Measurements from ENCODE around the gene LAMP2. TPM values are rescaled to one million over a fixed set of nuclear protein-coding genes. Genes with fewer than 3 reads are reported as not detected.
A peak's percentile ranks its signal among the peaks of the same experiment; 100 is the strongest.

The LAMP2 gene
- total RNA-seq, 1 experiment from 2014 or later: 119 TPM

DNA sequence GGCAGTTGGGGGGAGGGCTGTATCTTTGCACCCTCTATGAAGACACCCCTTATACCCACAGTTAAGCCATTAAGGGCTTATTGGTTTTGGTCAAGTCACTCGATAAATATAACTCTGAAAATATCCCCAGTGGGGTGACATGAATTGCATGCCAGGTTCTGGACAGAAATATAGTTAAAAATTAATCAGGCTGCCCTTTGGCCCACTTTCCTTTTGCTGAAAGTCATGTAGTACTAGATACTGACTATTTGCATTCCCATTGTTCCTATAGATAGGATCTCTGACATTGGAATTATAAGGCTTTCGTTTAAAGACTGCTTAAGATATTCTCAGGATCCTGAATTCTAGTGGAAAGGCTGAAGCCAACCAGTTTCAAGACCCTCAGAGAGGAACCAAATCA lies 43.5 kb upstream of the LAMP2 start:
- Mint-ChIP-seq H3K9me3 (ENCODE audit: unreplicated experiment) (no peaks in the 10 kb centered on the region), H3K4me3 (ENCODE audit: unreplicated experiment) (no peak overlapping the region), H3K27me3 (ENCODE audit: insufficient read depth, unreplicated experiment) (no peaks in the 10 kb centered on the region), H3K36me3 (ENCODE audit: insufficient read depth, unreplicated experiment) (no peaks in the 10 kb centered on the region), H3K27ac (ENCODE audit: unreplicated experiment) (no peak overlapping the region), H3K4me1 (ENCODE audit: low read depth, unreplicated experiment) (peaks cover 6% of the 10 kb centered on the region)
- Histone ChIP-seq H3K4me3 (ENCODE audit: low read depth, low read length) (no peak overlapping the region), H3K27me3 (replicated peaks; ENCODE audit: control insufficient read depth, insufficient read depth, low read length) (no peaks in the 10 kb centered on the region), H3K9me3 (no peaks in the 10 kb centered on the region), H3K4me1 (peaks cover 28% of the 10 kb centered on the region), H3K36me3 (ENCODE audit: control insufficient read depth, insufficient read depth, low read length) (no peaks in the 10 kb centered on the region)
- CTCF ChIA-PET: no interaction called here
- peak in 1 of 2 experiments; percentile 39 for DNase-seq
- TF ChIP-seq, protein P1, sequence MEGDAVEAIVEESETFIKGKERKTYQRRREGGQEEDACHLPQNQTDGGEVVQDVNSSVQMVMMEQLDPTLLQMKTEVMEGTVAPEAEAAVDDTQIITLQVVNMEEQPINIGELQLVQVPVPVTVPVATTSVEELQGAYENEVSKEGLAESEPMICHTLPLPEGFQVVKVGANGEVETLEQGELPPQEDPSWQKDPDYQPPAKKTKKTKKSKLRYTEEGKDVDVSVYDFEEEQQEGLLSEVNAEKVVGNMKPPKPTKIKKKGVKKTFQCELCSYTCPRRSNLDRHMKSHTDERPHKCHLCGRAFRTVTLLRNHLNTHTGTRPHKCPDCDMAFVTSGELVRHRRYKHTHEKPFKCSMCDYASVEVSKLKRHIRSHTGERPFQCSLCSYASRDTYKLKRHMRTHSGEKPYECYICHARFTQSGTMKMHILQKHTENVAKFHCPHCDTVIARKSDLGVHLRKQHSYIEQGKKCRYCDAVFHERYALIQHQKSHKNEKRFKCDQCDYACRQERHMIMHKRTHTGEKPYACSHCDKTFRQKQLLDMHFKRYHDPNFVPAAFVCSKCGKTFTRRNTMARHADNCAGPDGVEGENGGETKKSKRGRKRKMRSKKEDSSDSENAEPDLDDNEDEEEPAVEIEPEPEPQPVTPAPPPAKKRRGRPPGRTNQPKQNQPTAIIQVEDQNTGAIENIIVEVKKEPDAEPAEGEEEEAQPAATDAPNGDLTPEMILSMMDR (IDR thresholded peaks at IDR 0.05; ENCODE audit: insufficient read depth in 1 of 2, low read depth in 1 of 2, low read length in 1 of 2, severe bottlenecking in 1 of 2, unreplicated experiment in 1 of 2): no peak
- POLR2A ChIA-PET: no interaction called here
- intact Hi-C loops (cut with micrococcal nuclease; ENCODE audit: unreplicated experiment): loop anchor here (5.0 kb wide), 3 partner anchors 50 to 260 kb away; partner anchors contain the start of genes CUL4B and MCTS1
- no TSS peak for BruUV-seq (replicated peaks)

DNA sequence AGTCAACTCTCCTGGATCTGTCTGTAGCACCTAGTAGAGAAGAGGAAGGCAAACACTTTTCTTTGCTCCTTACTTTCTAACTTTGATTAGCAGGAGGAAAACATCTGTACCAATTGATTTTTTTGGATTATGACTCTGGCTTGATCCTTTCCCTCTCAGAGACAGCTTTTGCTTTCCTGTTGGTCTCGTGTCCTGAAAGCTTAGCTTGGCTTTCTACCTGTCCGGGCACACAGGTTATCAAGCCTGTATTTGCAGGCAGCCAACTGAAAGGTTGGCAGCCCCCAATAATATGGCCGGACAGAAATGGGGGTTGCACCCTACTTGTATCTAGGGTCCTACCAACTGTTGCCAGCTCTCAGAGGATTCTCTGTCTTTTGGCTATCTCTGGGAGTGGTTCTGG lies 43.1 kb upstream of the LAMP2 start:
- Histone ChIP-seq H3K4me1 (peaks cover 28% of the 10 kb centered on the region), H3K4me3 (ENCODE audit: low read depth, low read length) (no peak overlapping the region), H3K27me3 (replicated peaks; ENCODE audit: control insufficient read depth, insufficient read depth, low read length) (no peaks in the 10 kb centered on the region), H3K36me3 (ENCODE audit: control insufficient read depth, insufficient read depth, low read length) (no peaks in the 10 kb centered on the region), H3K9me3 (no peaks in the 10 kb centered on the region)
- TF ChIP-seq, protein P1 (IDR thresholded peaks at IDR 0.05; ENCODE audit: insufficient read depth in 1 of 2, low read depth in 1 of 2, low read length in 1 of 2, severe bottlenecking in 1 of 2, unreplicated experiment in 1 of 2): no peak
- intact Hi-C loops (cut with micrococcal nuclease; ENCODE audit: unreplicated experiment): loop anchor here (5.0 kb wide), 3 partner anchors 50 to 260 kb away; partner anchors contain the start of genes CUL4B and MCTS1
- Mint-ChIP-seq H3K4me1 (ENCODE audit: low read depth, unreplicated experiment) (peaks cover 6% of the 10 kb centered on the region), H3K27ac (ENCODE audit: unreplicated experiment) (no peak overlapping the region), H3K9me3 (ENCODE audit: unreplicated experiment) (no peaks in the 10 kb centered on the region), H3K4me3 (ENCODE audit: unreplicated experiment) (no peak overlapping the region), H3K36me3 (ENCODE audit: insufficient read depth, unreplicated experiment) (no peaks in the 10 kb centered on the region), H3K27me3 (ENCODE audit: insufficient read depth, unreplicated experiment) (no peaks in the 10 kb centered on the region)
- CTCF ChIA-PET: no interaction called here
- no TSS peak for BruUV-seq (replicated peaks)
- no peak for DNase-seq
- POLR2A ChIA-PET: no interaction called here

DNA sequence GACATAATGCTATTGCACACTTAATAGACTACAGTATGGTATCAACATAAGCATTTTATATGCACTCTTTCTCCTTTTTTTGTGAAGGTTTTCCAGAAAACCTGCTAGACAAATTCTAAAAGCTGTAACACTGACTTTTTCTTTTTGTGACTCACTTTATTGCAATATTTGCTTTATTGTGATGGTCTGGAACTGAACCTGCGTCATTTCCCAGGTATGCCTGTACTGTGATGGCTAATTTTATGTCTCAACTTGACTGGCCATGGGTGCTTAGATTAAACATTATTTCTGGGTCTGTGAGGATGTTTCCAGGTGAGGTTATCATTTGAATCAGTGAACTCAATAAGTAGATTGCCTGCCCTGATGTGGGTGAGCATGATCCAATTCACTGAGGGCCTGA lies 35.5 kb upstream of the LAMP2 start:
- no peak overlapping the region for H3K4me3 Mint-ChIP-seq (ENCODE audit: unreplicated experiment)
- TF ChIP-seq, protein P1 (IDR thresholded peaks at IDR 0.05; ENCODE audit: insufficient read depth in 1 of 2, low read depth in 1 of 2, low read length in 1 of 2, severe bottlenecking in 1 of 2, unreplicated experiment in 1 of 2): no peak
- no peaks in the 10 kb centered on the region for H3K36me3 ChIP-seq (ENCODE audit: control insufficient read depth, insufficient read depth, low read length)
- ChIA-PET POLR2A (interaction anchor here (0.6 kb wide), 1 partner anchor 135 kb away, joined by 3 read pairs; no protein-coding TSS in a partner anchor), CTCF (no interaction called here)
- no TSS peak for BruUV-seq (replicated peaks)
- H3K36me3 Mint-ChIP-seq (ENCODE audit: insufficient read depth, unreplicated experiment): no peaks in the 10 kb centered on the region
- H3K4me1 ChIP-seq: no peaks in the 10 kb centered on the region
- H3K27ac Mint-ChIP-seq (ENCODE audit: unreplicated experiment): no peak overlapping the region
- no peaks in the 10 kb centered on the region for H3K4me1 Mint-ChIP-seq (ENCODE audit: low read depth, unreplicated experiment)
- intact Hi-C loops (cut with micrococcal nuclease; ENCODE audit: unreplicated experiment): no loop called here
- H3K9me3 Mint-ChIP-seq (ENCODE audit: unreplicated experiment): no peaks in the 10 kb centered on the region
- H3K27me3 ChIP-seq (replicated peaks; ENCODE audit: control insufficient read depth, insufficient read depth, low read length): no peaks in the 10 kb centered on the region
- no peaks in the 10 kb centered on the region for H3K9me3 ChIP-seq
- DNase-seq: no peak
- H3K27me3 Mint-ChIP-seq (ENCODE audit: insufficient read depth, unreplicated experiment): no peaks in the 10 kb centered on the region
- no peak overlapping the region for H3K4me3 ChIP-seq (ENCODE audit: low read depth, low read length)
